ENCODE measurements around the gene ARID5B. TPM values are rescaled to one million over a fixed set of nuclear protein-coding genes. Genes with fewer than 3 reads are reported as not detected.

Gene ARID5B
- total RNA-seq, 1 donor from 2014 or later, result 0.62 TPM

GRCh38 chr10:61957806-61958205 lies 56.3 kb downstream of the ARID5B start:
- no peak for DNase-seq (ENCODE audit: low spot score)
- no peaks in the 10 kb centered on the region for H3K4me1 Mint-ChIP-seq (ENCODE audit: unreplicated experiment)
- H3K9me3 Mint-ChIP-seq (ENCODE audit: unreplicated experiment), result no peaks in the 10 kb centered on the region
- H3K4me3 Mint-ChIP-seq (ENCODE audit: unreplicated experiment), result no peak overlapping the region
- no peak overlapping the region for H3K27ac Mint-ChIP-seq (ENCODE audit: unreplicated experiment)
- no peak for TF ChIP-seq CTCF (IDR thresholded peaks at IDR 0.05; ENCODE audit: unreplicated experiment)
- H3K27me3 Mint-ChIP-seq (ENCODE audit: unreplicated experiment), result no peaks in the 10 kb centered on the region
- no peaks in the 10 kb centered on the region for H3K36me3 Mint-ChIP-seq (ENCODE audit: low read depth, unreplicated experiment)

- Mint-ChIP-seq H3K27me3 (ENCODE audit: unreplicated experiment) (no peaks in the 10 kb centered on the region), H3K36me3 (ENCODE audit: low read depth, unreplicated experiment) (no peaks in the 10 kb centered on the region), H3K4me1 (ENCODE audit: unreplicated experiment) (no peaks in the 10 kb centered on the region), H3K27ac (ENCODE audit: unreplicated experiment) (no peak overlapping the region), H3K9me3 (ENCODE audit: unreplicated experiment) (no peaks in the 10 kb centered on the region), H3K4me3 (ENCODE audit: unreplicated experiment) (no peak overlapping the region)
- no peak for DNase-seq (ENCODE audit: low spot score)
- no peak for TF ChIP-seq CTCF (IDR thresholded peaks at IDR 0.05; ENCODE audit: unreplicated experiment)
Observed at GRCh38 chr10:61958311-61958710, 56.8 kb downstream of the ARID5B start.

- DNase-seq (ENCODE audit: low spot score), result no peak
- Mint-ChIP-seq H3K27me3 (ENCODE audit: unreplicated experiment) (no peaks in the 10 kb centered on the region), H3K4me3 (ENCODE audit: unreplicated experiment) (no peak overlapping the region), H3K9me3 (ENCODE audit: unreplicated experiment) (no peaks in the 10 kb centered on the region), H3K4me1 (ENCODE audit: unreplicated experiment) (no peaks in the 10 kb centered on the region), H3K27ac (ENCODE audit: unreplicated experiment) (no peak overlapping the region), H3K36me3 (ENCODE audit: low read depth, unreplicated experiment) (no peaks in the 10 kb centered on the region)
- TF ChIP-seq CTCF (IDR thresholded peaks at IDR 0.05; ENCODE audit: unreplicated experiment), result no peak
Observed at GRCh38 chr10:61958805-61959204, 57.3 kb downstream of the ARID5B start.

GRCh38 chr10:61959814-61960213 lies 58.3 kb downstream of the ARID5B start:
- Mint-ChIP-seq H3K27me3 (ENCODE audit: unreplicated experiment) (no peaks in the 10 kb centered on the region), H3K27ac (ENCODE audit: unreplicated experiment) (no peak overlapping the region), H3K36me3 (ENCODE audit: low read depth, unreplicated experiment) (no peaks in the 10 kb centered on the region), H3K4me1 (ENCODE audit: unreplicated experiment) (no peaks in the 10 kb centered on the region), H3K9me3 (ENCODE audit: unreplicated experiment) (no peaks in the 10 kb centered on the region), H3K4me3 (ENCODE audit: unreplicated experiment) (no peak overlapping the region)
- no peak for TF ChIP-seq CTCF (IDR thresholded peaks at IDR 0.05; ENCODE audit: unreplicated experiment)
- no peak for DNase-seq (ENCODE audit: low spot score)

GRCh38 chr10:61960396-61961120 lies 59.1 kb downstream of the ARID5B start:
- H3K27me3 Mint-ChIP-seq (ENCODE audit: unreplicated experiment), result no peaks in the 10 kb centered on the region
- no peaks in the 10 kb centered on the region for H3K9me3 Mint-ChIP-seq (ENCODE audit: unreplicated experiment)
- H3K27ac Mint-ChIP-seq (ENCODE audit: unreplicated experiment), result no peak overlapping the region
- H3K4me1 Mint-ChIP-seq (ENCODE audit: unreplicated experiment), result no peaks in the 10 kb centered on the region
- no peak overlapping the region for H3K4me3 Mint-ChIP-seq (ENCODE audit: unreplicated experiment)
- TF ChIP-seq CTCF (IDR thresholded peaks at IDR 0.05; ENCODE audit: unreplicated experiment), result no peak
- no peak for DNase-seq (ENCODE audit: low spot score)
- no peaks in the 10 kb centered on the region for H3K36me3 Mint-ChIP-seq (ENCODE audit: low read depth, unreplicated experiment)

Measured in endothelial cell (in vitro differentiated cells).